Stimulated activated CD4-positive, alpha-beta T cell treated with anti-CD3 and anti-CD28 coated beads, Interleukin-1b, Interleukin-23, amount 100 ng/mL, for 48 hours (primary cell): ENCODE measurements around the gene PPP1R1B.

ENCODE experiments used
- DNase-seq: peaks from one replicate; pipeline ENCODE4 v3.0.0-alpha.2; 2020

The PPP1R1B gene

GRCh38 chr17:39671651-39672521 lies 45.1 kb downstream of the PPP1R1B start:
- DNase-seq = no peak

- no peak for DNase-seq
Measured at GRCh38 chr17:39672522-39673334, 46.0 kb downstream of the PPP1R1B start.

- no peak for DNase-seq
Measured at GRCh38 chr17:39673335-39674081, 46.8 kb downstream of the PPP1R1B start.

GRCh38 chr17:39674179-39674578 lies 47.4 kb downstream of the PPP1R1B start:
- no peak for DNase-seq

GRCh38 chr17:39674702-39675389 lies 48.1 kb downstream of the PPP1R1B start:
- no peak for DNase-seq

- DNase-seq = no peak
Measured at GRCh38 chr17:39675390-39676082, 48.8 kb downstream of the PPP1R1B start.

GRCh38 chr17:39676198-39676819 lies 49.6 kb downstream of the PPP1R1B start:
- DNase-seq = peak; percentile 23

- DNase-seq = no peak
Measured at GRCh38 chr17:39677072-39677471, 50.3 kb downstream of the PPP1R1B start.

- no peak for DNase-seq
Measured at GRCh38 chr17:39677542-39678339, 51.0 kb downstream of the PPP1R1B start.

GRCh38 chr17:39678340-39679116 lies 51.8 kb downstream of the PPP1R1B start:
- DNase-seq = no peak

- DNase-seq = peak; percentile 28
Measured at GRCh38 chr17:39679521-39680192, 52.9 kb downstream of the PPP1R1B start.

GRCh38 chr17:39683295-39683939 lies 56.7 kb downstream of the PPP1R1B start:
- DNase-seq = no peak

GRCh38 chr17:39684369-39685192 lies 57.8 kb downstream of the PPP1R1B start:
- no peak for DNase-seq
